ENCODE results near the gene CELSR2.

GRCh38 chr1:109275706-109276345 is 26.5 kb downstream of the CELSR2 start:
- TF ChIP-seq CTCF (IDR thresholded peaks at IDR 0.05), result no peak
- TF ChIP-seq POLR2A (IDR thresholded peaks at IDR 0.05), result no peak

All from stomach (tissue), 4 donors.